GM19035 (cell line): Measurements from ENCODE around the gene OSMR.

Experiments used
- ATAC-seq: cut with Tn5 transposase; IDR thresholded peaks from one replicate; pipeline ENCODE4 v1.9.1; 2021; ENCODE audit not compliant: unreplicated experiment

OSMR gene

GRCh38 chr5:38923661-38924451, 78.0 kb downstream of the OSMR start:
- no peak for ATAC-seq

GRCh38 chr5:38925154-38925925, 79.5 kb downstream of the OSMR start:
- ATAC-seq, result no peak

- no peak for ATAC-seq
Observed at GRCh38 chr5:38926121-38926520, 80.3 kb downstream of the OSMR start.

- no peak for ATAC-seq
Observed at GRCh38 chr5:38927470-38927869, 81.7 kb downstream of the OSMR start.

- ATAC-seq, result no peak
Observed at GRCh38 chr5:38929838-38930237, 84.0 kb downstream of the OSMR start.

- ATAC-seq, result no peak
Observed at GRCh38 chr5:38931731-38932130, 85.9 kb downstream of the OSMR start.

GRCh38 chr5:38932854-38933408, 87.1 kb downstream of the OSMR start:
- no peak for ATAC-seq

- ATAC-seq, result no peak
Observed at GRCh38 chr5:38935437-38935836, 89.6 kb downstream of the OSMR start.

- ATAC-seq, result no peak
Observed at GRCh38 chr5:38936269-38936668, 90.5 kb downstream of the OSMR start.

- no peak for ATAC-seq
Observed at GRCh38 chr5:38938424-38938823, 92.6 kb downstream of the OSMR start.

- no peak for ATAC-seq
Observed at GRCh38 chr5:38938973-38939372, 93.2 kb downstream of the OSMR start.

- no peak for ATAC-seq
Observed at GRCh38 chr5:38940230-38940858, 94.5 kb downstream of the OSMR start.

- ATAC-seq, result no peak
Observed at GRCh38 chr5:38941912-38942311, 96.1 kb downstream of the OSMR start.

GRCh38 chr5:38944282-38944681, 98.5 kb downstream of the OSMR start:
- ATAC-seq, result no peak

GRCh38 chr5:38948501-38948900, 102.7 kb downstream of the OSMR start:
- no peak for ATAC-seq

GRCh38 chr5:38953426-38954012, 107.7 kb downstream of the OSMR start:
- no peak for ATAC-seq

- ATAC-seq, result no peak
Observed at GRCh38 chr5:38961691-38962090, 115.9 kb downstream of the OSMR start.

GRCh38 chr5:38968665-38969064, 122.9 kb downstream of the OSMR start:
- no peak for ATAC-seq

- no peak for ATAC-seq
Observed at GRCh38 chr5:38978036-38978435, 132.2 kb downstream of the OSMR start.

GRCh38 chr5:38979535-38979934, 133.7 kb downstream of the OSMR start:
- no peak for ATAC-seq
